Activated CD4-positive, alpha-beta memory T cell treated with anti-CD3 and anti-CD28 coated beads, Interleukin-2, amount 10 ng/mL, durations not matched to agents 7 days and 5 days (primary cell): Measurements from ENCODE around the gene KDF1. TPM values are rescaled to one million over a fixed set of nuclear protein-coding genes. Genes with fewer than 3 reads are reported as not detected.

Source experiments
- CTCF ChIA-PET: fragments of 350-600 bp; sonication (Branson Sonifier 250); formaldehyde crosslinking; loops from one replicate; lab custom pipeline; 2021; ENCODE audit warnings: antibody characterized with exemption, inconsistent platforms; lab: Charles Lee
- POLR2A ChIA-PET: fragments of 350-600 bp; sonication (Branson Sonifier 250); formaldehyde crosslinking; loops from one replicate; lab custom pipeline; 2021; ENCODE audit warnings: antibody characterized with exemption; lab: Charles Lee
- DNase-seq: peaks from one replicate; pipeline ENCODE4 v3.0.0-alpha.2; 2020
- H3K27ac Mint-ChIP-seq: one replicate; pipeline ENCODE4 v1.8.0; 2021; ENCODE audit warnings: mild to moderate bottlenecking, mixed read lengths
- H3K27me3 Mint-ChIP-seq: one replicate; pipeline ENCODE4 v1.8.0; 2021; ENCODE audit warnings: mixed read lengths
- H3K36me3 Mint-ChIP-seq: one replicate; pipeline ENCODE4 v1.8.0; 2021; ENCODE audit warnings: low read depth, mixed read lengths
- H3K4me1 Mint-ChIP-seq: one replicate; pipeline ENCODE4 v1.8.0; 2021; ENCODE audit warnings: mixed read lengths
- H3K4me3 Mint-ChIP-seq: one replicate; pipeline ENCODE4 v1.8.0; 2021; ENCODE audit warnings: mild to moderate bottlenecking, mixed read lengths
- H3K9me3 Mint-ChIP-seq: one replicate; pipeline ENCODE4 v1.8.0; 2021; ENCODE audit warnings: mixed read lengths
- total RNA-seq, 2 experiments: library from RNA; stranded (reverse); gene quantifications; one replicate each; pipeline ENCODE4 v1.2.3, GENCODE V29; 2021

Gene KDF1
- total RNA-seq, 2 experiments from 2014 or later: 0.13 TPM; not detected in 1

DNA sequence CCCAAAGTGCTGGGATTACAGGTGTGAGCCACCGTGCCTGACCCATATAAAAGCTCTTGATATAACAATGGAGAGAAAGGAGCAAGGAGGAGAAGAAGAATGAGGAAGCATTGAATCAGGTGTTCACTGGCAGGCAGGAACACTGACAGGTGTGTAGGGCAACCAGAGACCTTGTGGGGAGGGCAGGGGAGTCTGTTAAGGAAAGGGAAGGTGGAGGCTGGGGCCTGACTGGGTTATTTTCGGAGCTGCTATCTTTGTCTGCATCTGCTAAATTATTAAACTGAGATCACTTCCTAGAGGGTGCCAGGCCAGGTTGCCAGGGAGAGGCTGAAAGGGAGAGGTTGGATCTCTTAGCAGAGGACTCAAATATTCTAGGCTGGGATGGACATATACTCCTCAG lies 26.4 kb upstream of the KDF1 start:
- Mint-ChIP-seq H3K27me3 (peaks cover 42% of the 10 kb centered on the region), H3K4me1 (peaks cover 2% of the 10 kb centered on the region), H3K27ac (no peak overlapping the region), H3K36me3 (no peaks in the 10 kb centered on the region), H3K4me3 (no peak overlapping the region), H3K9me3 (no peaks in the 10 kb centered on the region)
- CTCF ChIA-PET: interaction anchor here (1.3 to 1.9 kb wide), 3 partner anchors 9 to 11 kb away, joined by 3 to 5 read pairs (median 4); no protein-coding TSS in a partner anchor
- POLR2A ChIA-PET: no interaction called here
- DNase-seq: no peak

DNA sequence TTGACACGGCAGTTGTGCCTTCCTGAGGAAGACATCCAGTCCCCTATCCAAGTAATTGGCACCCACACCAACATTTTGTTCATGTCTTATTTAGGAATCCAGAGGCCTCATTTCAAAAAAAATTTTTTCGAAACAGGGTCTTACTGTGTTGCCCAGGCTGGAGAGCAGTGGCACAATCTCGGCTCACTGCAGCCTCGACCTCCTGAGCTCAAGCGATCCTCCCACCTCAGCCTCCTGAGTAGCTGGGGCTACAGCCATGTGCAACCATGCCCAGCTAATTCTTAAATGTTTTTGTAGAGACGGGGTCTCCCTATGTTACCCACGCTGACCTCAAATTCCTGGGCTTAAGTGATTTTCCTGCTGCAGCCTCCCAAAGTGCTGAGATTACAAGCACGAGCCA lies 24.0 kb upstream of the KDF1 start:
- Mint-ChIP-seq H3K27me3 (peaks cover 35% of the 10 kb centered on the region), H3K4me1 (no peaks in the 10 kb centered on the region), H3K27ac (no peak overlapping the region), H3K4me3 (no peak overlapping the region), H3K9me3 (no peaks in the 10 kb centered on the region), H3K36me3 (no peaks in the 10 kb centered on the region)
- DNase-seq: no peak
- POLR2A ChIA-PET: no interaction called here
- CTCF ChIA-PET: interaction anchor here (1.3 kb wide), 1 partner anchor 14 kb away, joined by 4 read pairs; no protein-coding TSS in a partner anchor

DNA sequence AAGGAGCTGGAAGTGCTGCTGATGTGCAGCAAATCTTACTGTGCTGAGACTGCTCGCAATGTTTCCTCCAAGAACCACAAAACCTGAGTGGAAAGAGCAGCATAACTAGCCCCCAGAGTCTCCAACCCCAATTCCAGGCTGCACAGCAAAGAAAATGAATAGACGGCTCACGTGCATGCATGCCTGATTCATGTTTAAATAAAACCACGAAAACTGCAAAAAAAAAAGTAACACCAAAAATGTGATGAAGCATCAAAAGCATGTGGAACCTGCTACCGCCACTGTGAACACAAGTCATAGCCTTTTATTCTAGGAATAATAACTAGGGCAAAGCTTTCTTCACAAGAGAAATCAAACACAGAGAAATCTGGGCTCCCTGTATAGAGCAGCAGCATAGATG lies 23.6 kb upstream of the KDF1 start:
- H3K9me3 Mint-ChIP-seq: no peaks in the 10 kb centered on the region
- H3K36me3 Mint-ChIP-seq: no peaks in the 10 kb centered on the region
- H3K27me3 Mint-ChIP-seq: peaks cover 37% of the 10 kb centered on the region
- H3K4me3 Mint-ChIP-seq: no peak overlapping the region
- H3K4me1 Mint-ChIP-seq: no peaks in the 10 kb centered on the region
- no peak for DNase-seq
- CTCF ChIA-PET: interaction anchor here (1.3 kb wide), 1 partner anchor 14 kb away, joined by 4 read pairs; no protein-coding TSS in a partner anchor
- POLR2A ChIA-PET: no interaction called here
- no peak overlapping the region for H3K27ac Mint-ChIP-seq

DNA sequence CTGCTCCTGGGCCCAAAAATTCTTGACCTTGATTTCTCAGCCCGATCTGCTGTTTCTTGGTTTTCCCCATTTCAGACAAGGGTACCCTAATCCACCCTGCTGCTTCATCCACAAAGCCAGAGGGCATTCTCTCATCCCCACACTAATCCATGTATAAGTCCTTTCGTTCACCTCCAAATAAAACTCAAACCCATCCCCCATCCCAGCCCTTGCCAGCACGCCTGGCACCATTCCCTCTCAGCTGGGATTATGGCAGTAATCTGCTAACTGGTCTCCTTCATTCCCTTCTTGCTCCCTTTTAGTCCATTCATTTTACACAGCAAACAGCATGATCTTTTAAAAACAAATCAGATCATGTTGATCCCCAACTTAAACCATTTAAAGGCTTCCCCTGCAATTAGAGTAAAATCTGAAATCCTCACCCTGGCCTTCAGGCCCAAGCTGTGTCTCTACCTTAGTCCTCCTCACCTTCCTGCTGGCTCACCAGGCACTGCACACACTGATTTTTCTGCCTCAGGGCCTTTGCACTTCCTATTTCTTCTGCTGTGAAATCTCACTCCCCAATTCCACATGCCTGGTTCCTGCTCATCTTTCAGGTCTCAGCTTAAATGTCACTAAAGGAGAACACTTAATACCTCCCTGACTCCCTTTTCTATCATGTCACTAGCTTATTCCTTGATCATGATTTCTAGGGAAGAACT lies 21.0 kb upstream of the KDF1 start:
- no peak for DNase-seq
- Mint-ChIP-seq H3K36me3 (no peaks in the 10 kb centered on the region), H3K27me3 (peaks cover 26% of the 10 kb centered on the region), H3K4me3 (no peak overlapping the region), H3K27ac (no peak overlapping the region), H3K9me3 (no peaks in the 10 kb centered on the region), H3K4me1 (no peaks in the 10 kb centered on the region)
- ChIA-PET POLR2A (no interaction called here), CTCF (interaction anchor here (0.5 to 1.4 kb wide), 3 partner anchors 12 to 65 kb away, joined by 3 to 6 read pairs (median 3); partner anchors contain the start of gene TRNP1)

- POLR2A ChIA-PET: no interaction called here
- Mint-ChIP-seq H3K36me3 (no peaks in the 10 kb centered on the region), H3K4me3 (no peak overlapping the region), H3K4me1 (no peaks in the 10 kb centered on the region), H3K27ac (no peak overlapping the region), H3K9me3 (no peaks in the 10 kb centered on the region), H3K27me3 (peaks cover 14% of the 10 kb centered on the region)
- no peak for DNase-seq
- CTCF ChIA-PET: no interaction called here
Observed at GRCh38 chr1:26978901-26979300, 18.6 kb upstream of the KDF1 start.

DNA sequence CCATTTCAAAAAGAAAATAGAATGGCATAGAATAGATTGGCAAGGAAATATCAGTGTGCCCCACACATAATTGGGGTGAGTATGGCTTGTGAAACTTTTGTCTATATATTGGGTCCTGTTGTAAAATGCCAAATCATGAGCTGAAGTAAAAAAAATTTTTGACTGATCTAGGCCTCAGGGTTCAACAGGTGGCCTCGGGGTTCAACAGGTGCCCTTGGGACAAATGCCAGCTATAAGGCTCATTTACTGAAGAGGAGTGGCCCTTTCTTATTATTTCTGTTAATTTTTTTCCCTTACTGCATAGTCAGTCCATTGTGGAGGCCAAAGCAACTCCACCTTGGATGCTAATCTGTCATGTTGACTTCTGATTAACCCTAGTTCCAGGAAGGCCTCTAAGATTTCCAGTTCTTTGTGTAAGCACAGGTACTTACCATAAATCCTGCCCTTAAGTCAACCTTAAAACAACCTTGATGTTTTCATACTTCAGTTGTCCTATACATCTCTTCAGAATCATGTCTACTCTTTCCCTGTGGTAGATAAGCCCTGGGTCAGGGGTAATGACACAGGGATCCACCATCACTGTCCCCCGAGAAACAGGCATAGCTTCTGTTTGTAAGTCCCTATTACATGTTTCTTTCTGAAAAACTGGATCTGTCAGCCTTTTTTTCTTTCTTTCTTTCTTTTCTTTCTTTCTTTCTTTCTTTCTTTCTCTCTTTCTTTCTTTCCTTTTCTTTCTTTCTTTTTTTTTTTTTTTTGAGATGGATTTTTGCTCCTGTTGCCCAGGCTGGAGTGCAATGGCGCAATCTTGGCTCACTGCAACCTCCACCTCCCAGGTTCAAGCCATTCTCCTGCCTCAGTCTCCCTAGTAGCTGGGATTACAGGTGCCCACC lies 16.6 kb upstream of the KDF1 start:
- H3K4me1 Mint-ChIP-seq: peaks cover 7% of the 10 kb centered on the region
- H3K27me3 Mint-ChIP-seq: peaks cover 8% of the 10 kb centered on the region
- no peak overlapping the region for H3K27ac Mint-ChIP-seq
- no peaks in the 10 kb centered on the region for H3K36me3 Mint-ChIP-seq
- POLR2A ChIA-PET: no interaction called here
- DNase-seq: no peak
- H3K9me3 Mint-ChIP-seq: no peaks in the 10 kb centered on the region
- CTCF ChIA-PET: no interaction called here
- no peak overlapping the region for H3K4me3 Mint-ChIP-seq

- CTCF ChIA-PET: interaction anchor here (1.1 kb wide), 1 partner anchor 71 kb away, joined by 3 read pairs; no protein-coding TSS in a partner anchor
- no peaks in the 10 kb centered on the region for H3K36me3 Mint-ChIP-seq
- H3K4me3 Mint-ChIP-seq: no peak overlapping the region
- POLR2A ChIA-PET: no interaction called here
- H3K4me1 Mint-ChIP-seq: peaks cover 7% of the 10 kb centered on the region
- peaks cover 2% of the 10 kb centered on the region for H3K27me3 Mint-ChIP-seq
- no peak for DNase-seq
- no peak overlapping the region for H3K27ac Mint-ChIP-seq
- H3K9me3 Mint-ChIP-seq: no peaks in the 10 kb centered on the region
Observed at GRCh38 chr1:26972821-26973220, 12.6 kb upstream of the KDF1 start.

GRCh38 chr1:26972390-26972789 lies 12.1 kb upstream of the KDF1 start:
- Mint-ChIP-seq H3K36me3 (no peaks in the 10 kb centered on the region), H3K4me1 (peaks cover 7% of the 10 kb centered on the region), H3K9me3 (no peaks in the 10 kb centered on the region), H3K4me3 (no peak overlapping the region), H3K27ac (no peak overlapping the region), H3K27me3 (peaks cover 2% of the 10 kb centered on the region)
- no peak for DNase-seq
- CTCF ChIA-PET: no interaction called here
- POLR2A ChIA-PET: no interaction called here

DNA sequence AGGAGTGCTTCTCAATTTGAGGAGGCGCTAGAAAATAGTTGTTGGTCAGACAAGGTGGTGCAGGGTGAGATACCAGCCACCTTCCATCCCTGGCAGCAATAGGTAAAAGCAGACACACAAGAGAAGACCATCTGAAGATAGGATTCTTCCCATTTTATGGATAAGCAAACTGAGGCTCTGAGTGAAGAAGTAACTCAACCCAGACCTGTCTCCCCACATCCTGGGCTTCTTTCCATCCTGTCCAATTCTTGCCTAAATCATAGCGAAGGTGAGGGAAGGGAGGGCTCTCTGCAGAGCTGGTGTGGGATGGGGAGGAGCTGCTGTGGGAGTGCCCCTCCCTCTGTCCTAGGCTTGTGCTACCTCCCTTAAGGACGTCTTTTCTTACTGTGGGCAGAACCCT lies 11.3 kb upstream of the KDF1 start:
- Mint-ChIP-seq H3K27ac (no peak overlapping the region), H3K36me3 (no peaks in the 10 kb centered on the region), H3K27me3 (peaks cover 5% of the 10 kb centered on the region), H3K9me3 (no peaks in the 10 kb centered on the region), H3K4me3 (no peak overlapping the region), H3K4me1 (peaks cover 7% of the 10 kb centered on the region)
- ChIA-PET CTCF (no interaction called here), POLR2A (no interaction called here)
- DNase-seq: no peak

GRCh38 chr1:26970810-26971209 lies 10.5 kb upstream of the KDF1 start:
- POLR2A ChIA-PET: no interaction called here
- no peaks in the 10 kb centered on the region for H3K9me3 Mint-ChIP-seq
- no peaks in the 10 kb centered on the region for H3K36me3 Mint-ChIP-seq
- H3K4me3 Mint-ChIP-seq: no peak overlapping the region
- CTCF ChIA-PET: no interaction called here
- H3K27me3 Mint-ChIP-seq: peaks cover 6% of the 10 kb centered on the region
- no peak for DNase-seq
- H3K4me1 Mint-ChIP-seq: peaks cover 7% of the 10 kb centered on the region
- H3K27ac Mint-ChIP-seq: no peak overlapping the region

DNA sequence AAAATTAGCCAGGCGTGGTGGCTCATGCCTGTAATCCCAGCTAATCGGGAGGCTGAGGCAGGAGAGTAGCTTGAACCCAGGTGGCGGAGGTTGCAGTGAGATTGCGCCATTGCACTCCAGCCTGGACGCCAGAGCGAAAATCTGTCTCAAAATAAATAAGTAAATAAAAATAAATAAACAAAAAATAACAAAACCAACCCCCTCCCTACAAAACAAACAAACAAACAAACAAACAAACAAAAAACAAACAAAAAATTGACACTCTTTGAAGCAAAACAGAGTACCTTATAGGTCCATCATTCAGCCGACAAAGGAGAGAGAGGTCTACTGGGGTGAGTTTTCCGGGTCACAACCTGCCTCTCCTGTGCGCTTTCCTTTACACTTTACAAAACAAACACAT lies 5.4 kb upstream of the KDF1 start:
- Mint-ChIP-seq H3K9me3 (no peaks in the 10 kb centered on the region), H3K27me3 (peaks cover 33% of the 10 kb centered on the region), H3K27ac (no peak overlapping the region), H3K4me3 (no peak overlapping the region), H3K36me3 (no peaks in the 10 kb centered on the region), H3K4me1 (peaks cover 3% of the 10 kb centered on the region)
- DNase-seq: no peak
- CTCF ChIA-PET: interaction anchor here (1.6 kb wide), 1 partner anchor 31 kb away, joined by 4 read pairs; no protein-coding TSS in a partner anchor
- POLR2A ChIA-PET: no interaction called here

- Mint-ChIP-seq H3K4me1 (peaks cover 5% of the 10 kb centered on the region), H3K4me3 (no peak overlapping the region), H3K9me3 (no peaks in the 10 kb centered on the region), H3K36me3 (no peaks in the 10 kb centered on the region), H3K27me3 (peaks cover 34% of the 10 kb centered on the region), H3K27ac (no peak overlapping the region)
- POLR2A ChIA-PET: no interaction called here
- DNase-seq: no peak
- CTCF ChIA-PET: no interaction called here
Observed at GRCh38 chr1:26965213-26965612, 4.9 kb upstream of the KDF1 start.

GRCh38 chr1:26961826-26962225 lies 1.6 kb upstream of the KDF1 start:
- Mint-ChIP-seq H3K4me3 (no peak overlapping the region), H3K36me3 (no peaks in the 10 kb centered on the region), H3K9me3 (no peaks in the 10 kb centered on the region), H3K27me3 (peaks cover 51% of the 10 kb centered on the region), H3K4me1 (peaks cover 8% of the 10 kb centered on the region), H3K27ac (no peak overlapping the region)
- POLR2A ChIA-PET: no interaction called here
- CTCF ChIA-PET: no interaction called here
- DNase-seq: no peak
